GM18873 (cell line): Measurements from ENCODE around the gene SLC10A2.

Source experiments
- ATAC-seq: cut with Tn5 transposase; IDR thresholded peaks from one replicate; pipeline ENCODE4 v1.9.1; 2021; ENCODE audit warnings: mild to moderate bottlenecking, moderate library complexity, moderate number of reproducible peaks; ENCODE audit not compliant: unreplicated experiment, low FRiP score

SLC10A2 gene

DNA sequence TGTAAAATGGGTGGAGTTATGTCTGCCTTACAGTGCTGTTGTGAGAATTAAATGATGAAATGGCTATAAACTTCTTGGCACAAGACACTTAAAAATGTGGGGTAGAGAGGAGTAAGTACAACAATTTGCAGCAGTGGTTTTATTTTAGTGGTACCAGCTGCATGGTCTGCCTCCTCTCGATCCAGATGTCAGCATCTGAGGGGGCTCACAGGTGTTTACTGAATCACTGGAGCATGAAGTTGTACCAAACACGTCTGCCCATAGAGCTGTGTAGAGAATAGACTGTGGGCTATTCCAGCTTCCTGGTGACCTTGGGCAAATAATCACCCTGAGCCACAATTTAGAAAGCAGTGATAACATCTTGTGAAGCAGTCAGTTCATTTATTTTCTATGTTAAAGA, 11.1 kb downstream of the SLC10A2 start:
- no peak for ATAC-seq

- no peak for ATAC-seq
Observed at GRCh38 chr13:103046676-103047075, 19.5 kb downstream of the SLC10A2 start.

GRCh38 chr13:103044056-103044455, 22.2 kb downstream of the SLC10A2 start:
- ATAC-seq = no peak

GRCh38 chr13:103040006-103040405, 26.2 kb downstream of the SLC10A2 start:
- ATAC-seq = no peak

DNA sequence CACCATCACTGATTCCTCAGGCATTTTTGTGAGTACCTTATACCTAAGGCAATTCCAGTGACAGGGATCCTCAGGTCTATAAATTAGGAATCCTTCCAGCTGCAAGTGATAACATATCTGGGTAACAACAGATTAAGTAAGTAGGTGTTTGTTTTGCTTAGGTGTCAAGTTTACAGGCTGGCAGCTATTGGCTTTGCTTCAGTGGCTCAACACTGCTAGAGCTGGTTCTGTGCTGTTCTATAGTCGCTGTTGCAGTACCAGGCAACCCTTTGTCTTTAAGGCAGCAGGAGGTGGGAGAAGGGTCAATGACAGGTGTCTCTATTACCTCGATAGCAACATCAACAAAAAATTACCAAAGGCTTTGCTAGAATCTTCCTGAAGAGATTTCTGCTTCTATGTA, 27.0 kb downstream of the SLC10A2 start:
- no peak for ATAC-seq

GRCh38 chr13:103036268-103036667, 29.9 kb downstream of the SLC10A2 start:
- no peak for ATAC-seq

GRCh38 chr13:103033999-103034398, 32.2 kb downstream of the SLC10A2 start:
- peak; percentile 30 for ATAC-seq

DNA sequence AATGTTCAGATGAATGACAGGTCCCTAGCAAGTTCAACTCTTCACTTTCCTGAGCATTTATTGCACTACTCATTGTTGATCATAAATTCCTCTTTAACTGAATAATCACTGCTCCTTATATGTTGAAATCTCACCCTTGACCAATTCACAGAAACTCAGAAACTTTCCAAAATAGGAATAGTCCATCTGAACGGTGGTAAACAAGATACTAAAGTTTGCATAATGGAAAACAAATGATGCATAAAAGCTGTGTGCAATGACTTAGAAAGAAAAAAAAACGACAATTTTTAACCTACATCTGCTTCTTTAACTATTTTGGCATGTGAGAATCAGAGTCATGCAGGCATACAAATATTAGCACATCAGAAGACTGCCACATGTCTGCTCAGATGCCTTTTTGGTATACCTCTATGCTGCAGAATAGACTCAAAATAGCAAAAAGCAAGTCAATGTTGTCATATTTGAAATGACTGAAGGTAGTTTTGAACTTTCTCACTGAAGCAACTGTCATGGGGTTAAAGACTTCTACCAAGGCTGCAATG, 34.8 kb downstream of the SLC10A2 start:
- ATAC-seq = peak; percentile 86

- no peak for ATAC-seq
Observed at GRCh38 chr13:103030776-103031175, 35.4 kb downstream of the SLC10A2 start.

GRCh38 chr13:103029798-103030197, 36.4 kb downstream of the SLC10A2 start:
- ATAC-seq = no peak

DNA sequence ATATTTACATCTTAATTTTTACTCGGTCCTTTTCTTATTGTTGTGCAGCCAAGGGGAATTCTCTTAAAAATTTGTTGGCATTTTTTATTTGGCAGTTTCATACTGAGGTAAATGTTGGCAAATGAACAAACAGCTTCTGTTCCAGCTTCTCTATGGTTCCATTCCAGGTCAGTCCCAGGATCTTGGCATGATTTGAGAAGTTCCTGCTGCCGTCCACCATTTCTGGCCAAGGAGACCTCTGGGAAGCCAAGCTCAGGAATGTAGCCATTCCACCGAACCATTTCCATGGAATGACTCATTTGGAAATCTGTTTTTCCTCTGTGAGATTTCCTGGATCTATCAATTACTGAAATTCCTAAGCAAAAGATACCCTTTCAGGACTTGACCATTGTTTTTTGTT, 43.9 kb downstream of the SLC10A2 start:
- no peak for ATAC-seq

DNA sequence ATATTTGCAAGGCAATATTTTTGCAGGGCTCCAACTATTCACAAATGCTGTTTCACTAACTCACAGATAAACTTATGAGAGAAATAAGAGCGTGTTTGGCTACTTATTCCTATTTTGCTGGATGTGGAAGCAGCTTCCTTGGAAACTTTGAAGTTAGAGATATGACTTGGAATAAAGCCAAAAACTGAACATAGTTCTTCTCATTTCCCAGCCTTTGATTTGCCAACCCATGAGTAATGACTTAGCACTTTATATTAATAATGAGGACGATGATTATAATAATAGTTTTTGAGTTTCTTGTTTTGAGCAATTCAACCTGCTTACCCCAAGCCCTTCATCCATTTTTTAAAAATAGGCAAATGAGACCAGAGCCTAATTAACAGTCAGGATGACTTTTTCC, 47.7 kb downstream of the SLC10A2 start:
- ATAC-seq = no peak

GRCh38 chr13:103012646-103013045, 53.6 kb downstream of the SLC10A2 start:
- no peak for ATAC-seq

- ATAC-seq = no peak
Observed at GRCh38 chr13:103009051-103009840, 57.0 kb downstream of the SLC10A2 start.

GRCh38 chr13:103007427-103007762, 58.8 kb downstream of the SLC10A2 start:
- ATAC-seq = peak; percentile 32

- ATAC-seq = peak; percentile 96
Observed at GRCh38 chr13:103006641-103007426, 59.4 kb downstream of the SLC10A2 start.

DNA sequence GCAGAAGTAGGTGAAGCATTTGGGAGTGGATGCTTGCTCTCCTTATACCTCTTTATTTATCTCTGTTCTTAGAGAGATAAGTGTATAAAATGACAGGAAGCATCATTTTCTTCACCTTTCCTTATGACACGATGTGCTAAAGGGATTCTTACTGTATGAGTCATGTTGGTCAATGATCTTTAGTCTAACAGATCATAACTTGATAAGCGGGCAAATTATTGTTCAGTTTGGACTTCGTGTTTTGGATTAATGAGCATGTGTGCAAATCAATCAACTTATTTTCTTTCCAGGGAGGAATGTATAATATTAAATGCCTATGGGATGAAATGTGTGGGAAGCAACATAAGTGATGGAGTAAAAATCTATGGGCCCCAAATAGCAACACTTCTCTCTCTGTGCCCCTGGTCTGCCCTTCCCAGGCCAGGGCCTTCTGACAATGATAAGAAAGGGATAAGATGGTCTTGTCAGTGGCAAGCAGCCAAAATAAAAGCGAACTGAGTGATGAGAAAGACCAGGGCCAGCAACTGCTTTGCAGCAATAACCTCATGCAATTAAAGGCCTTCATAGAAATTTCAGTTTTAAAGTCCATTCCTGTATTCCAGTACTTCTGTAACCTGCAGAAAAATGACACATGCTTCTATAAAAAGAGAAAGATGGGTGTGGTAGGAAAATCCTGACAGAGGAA, 61.4 kb downstream of the SLC10A2 start:
- no peak for ATAC-seq

GRCh38 chr13:103003631-103004030, 62.6 kb downstream of the SLC10A2 start:
- ATAC-seq = no peak

GRCh38 chr13:103002279-103002678, 63.9 kb downstream of the SLC10A2 start:
- ATAC-seq = no peak

DNA sequence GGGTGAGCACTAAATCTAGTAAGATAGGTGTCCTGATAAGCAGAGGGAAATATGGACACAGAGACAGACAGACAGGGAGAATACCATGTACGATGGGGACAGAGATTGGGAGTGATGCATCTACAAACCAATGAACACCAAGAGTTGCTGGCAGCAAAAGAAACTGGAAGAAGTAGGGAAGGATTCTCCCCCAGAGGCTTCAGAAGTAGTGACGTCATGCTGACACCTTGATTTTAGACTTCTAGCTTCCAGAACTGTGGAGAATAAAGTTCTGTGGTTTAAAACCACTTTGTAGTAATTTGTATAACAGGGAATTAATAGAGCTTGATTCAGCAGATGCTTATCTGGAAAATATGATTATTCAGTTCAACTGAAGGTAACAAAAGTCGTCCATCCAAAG, 66.1 kb downstream of the SLC10A2 start:
- ATAC-seq = no peak

DNA sequence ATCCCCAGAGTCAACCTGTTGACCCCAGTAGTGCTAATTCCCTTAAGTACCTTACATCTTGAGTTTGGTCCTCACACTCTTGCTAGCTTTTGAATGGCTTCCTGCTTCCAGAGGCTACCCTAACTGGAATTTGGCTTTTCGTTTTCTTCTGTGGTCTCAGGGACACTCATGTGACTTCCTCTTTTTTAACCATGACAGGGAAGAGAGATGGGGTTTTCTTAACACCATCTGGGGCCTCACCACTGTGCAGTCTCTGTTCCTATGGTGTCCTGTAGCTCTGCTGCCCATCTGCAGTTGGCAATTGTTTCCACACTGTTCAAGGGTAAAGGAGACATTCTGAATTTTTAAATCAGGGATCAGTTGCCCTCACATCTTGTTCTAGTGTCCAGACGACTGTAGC, 66.7 kb downstream of the SLC10A2 start:
- ATAC-seq = no peak
